ENCODE results near the gene SRSF4.

- no peak for TF ChIP-seq EZH2 (IDR thresholded peaks at IDR 0.05; ENCODE audit: borderline replicate concordance, low read length)
- TF ChIP-seq CTCF (IDR thresholded peaks at IDR 0.05; ENCODE audit: low read length), result no peak
Measured at GRCh38 chr1:29186252-29186651, 4.6 kb upstream of the SRSF4 start.
